Right lobe of liver (tissue), 4 donors: ENCODE data around the gene SLX4IP.

Experiments used
- POLR2A ChIP-seq: fragments of 450-650 bp; IDR thresholded peaks from one replicate; pipeline ENCODE4 v1.6.1; 2017; ENCODE audit warnings: antibody characterized with exemption, mild to moderate bottlenecking
- TF ChIP-seq, protein P1 (sequence below), 4 donors: fragments of 200-600 bp in 3 of 4; fragments of 450-650 bp in 1 of 4; IDR thresholded peaks; one replicate each; pipeline versions ENCODE4 v1.5.1 to v1.8.0; 2016 to 2022; ENCODE audit warnings: antibody characterized with exemption in 4 of 4, mild to moderate bottlenecking in 2 of 4
- donor health status: DM: no; HTN: no; CAD: no.
- donor health status: DM: no; HTN: no; CAD: no.
- donor health status: DM: no; HTN: yes; CAD: no.

- TF ChIP-seq, protein P1, sequence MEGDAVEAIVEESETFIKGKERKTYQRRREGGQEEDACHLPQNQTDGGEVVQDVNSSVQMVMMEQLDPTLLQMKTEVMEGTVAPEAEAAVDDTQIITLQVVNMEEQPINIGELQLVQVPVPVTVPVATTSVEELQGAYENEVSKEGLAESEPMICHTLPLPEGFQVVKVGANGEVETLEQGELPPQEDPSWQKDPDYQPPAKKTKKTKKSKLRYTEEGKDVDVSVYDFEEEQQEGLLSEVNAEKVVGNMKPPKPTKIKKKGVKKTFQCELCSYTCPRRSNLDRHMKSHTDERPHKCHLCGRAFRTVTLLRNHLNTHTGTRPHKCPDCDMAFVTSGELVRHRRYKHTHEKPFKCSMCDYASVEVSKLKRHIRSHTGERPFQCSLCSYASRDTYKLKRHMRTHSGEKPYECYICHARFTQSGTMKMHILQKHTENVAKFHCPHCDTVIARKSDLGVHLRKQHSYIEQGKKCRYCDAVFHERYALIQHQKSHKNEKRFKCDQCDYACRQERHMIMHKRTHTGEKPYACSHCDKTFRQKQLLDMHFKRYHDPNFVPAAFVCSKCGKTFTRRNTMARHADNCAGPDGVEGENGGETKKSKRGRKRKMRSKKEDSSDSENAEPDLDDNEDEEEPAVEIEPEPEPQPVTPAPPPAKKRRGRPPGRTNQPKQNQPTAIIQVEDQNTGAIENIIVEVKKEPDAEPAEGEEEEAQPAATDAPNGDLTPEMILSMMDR (IDR thresholded peaks at IDR 0.05): no peak
- peak; percentile 98 for TF ChIP-seq POLR2A
These were observed 656 bp upstream of the SLX4IP start for GRCh38 chr20:10434467-10434831.
